ENCODE results near the gene MYRIP. TPM values are rescaled to one million over a fixed set of nuclear protein-coding genes. Genes with fewer than 3 reads are reported as not detected.

MYRIP gene
- polyA plus RNA-seq, 3 donors = not detected

DNA sequence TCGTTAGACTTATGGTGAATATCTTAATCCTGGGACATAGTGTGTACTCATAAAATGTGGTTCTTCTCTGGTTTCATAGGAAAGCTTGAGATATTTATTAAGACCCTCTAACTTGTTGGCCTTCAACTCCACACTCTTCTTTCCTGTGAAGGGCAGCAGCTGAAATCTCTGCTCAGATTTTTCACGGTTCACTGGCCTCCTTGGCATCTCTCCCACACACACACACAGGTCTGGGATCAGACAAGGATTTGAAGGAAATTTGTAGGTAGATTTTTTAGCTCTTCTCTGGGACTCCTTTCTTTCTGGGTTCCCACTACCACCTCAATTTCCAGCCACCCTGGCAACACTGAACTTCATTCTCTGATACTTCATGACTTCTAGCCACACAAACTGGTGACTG is 70.2 kb downstream of the MYRIP start:
- Mint-ChIP-seq H3K9me3 (peaks cover 3 to 18% (median 4%) of the 10 kb centered on the region in 7 donors), H3K27ac (no peak overlapping the region), H3K4me1 (no peaks in the 10 kb centered on the region), H3K27me3 (ENCODE audit: low read depth in 3 of 3) (peaks cover 0 to 5% (median 0%) of the 10 kb centered on the region in 3 donors), H3K36me3 (no peaks in the 10 kb centered on the region), H3K4me3 (no peak overlapping the region)
- no peaks in the 10 kb centered on the region for H3K27me3 ChIP-seq (ENCODE audit: control insufficient read depth in 2 of 2, insufficient read depth in 2 of 2, low read length in 2 of 2)
- H3K4me1 ChIP-seq (ENCODE audit: control insufficient read depth in 1 of 2, insufficient read depth in 2 of 2, low read length in 2 of 2) = no peaks in the 10 kb centered on the region
- intact Hi-C loops (cut with micrococcal nuclease) = no loop called here
- H4K20me1 ChIP-seq (ENCODE audit: insufficient read depth, low read length) = no peaks in the 10 kb centered on the region
- WGBS (ENCODE audit: insufficient coverage) = no CpG with 5 or more reads among the region's 2 CpGs
- H3K36me3 ChIP-seq (replicated peaks in 1 of 2; ENCODE audit: control insufficient read depth in 1 of 2, insufficient read depth in 2 of 2, low read length in 2 of 2) = no peaks in the 10 kb centered on the region
- H3K27ac ChIP-seq (ENCODE audit: low read depth in 1 of 2, low read length in 2 of 2) = no peak overlapping the region
- H3K4me3 ChIP-seq (replicated peaks in 1 of 3; ENCODE audit: low read depth in 2 of 3, low read length in 3 of 3) = no peak overlapping the region
- TF ChIP-seq, protein P1, sequence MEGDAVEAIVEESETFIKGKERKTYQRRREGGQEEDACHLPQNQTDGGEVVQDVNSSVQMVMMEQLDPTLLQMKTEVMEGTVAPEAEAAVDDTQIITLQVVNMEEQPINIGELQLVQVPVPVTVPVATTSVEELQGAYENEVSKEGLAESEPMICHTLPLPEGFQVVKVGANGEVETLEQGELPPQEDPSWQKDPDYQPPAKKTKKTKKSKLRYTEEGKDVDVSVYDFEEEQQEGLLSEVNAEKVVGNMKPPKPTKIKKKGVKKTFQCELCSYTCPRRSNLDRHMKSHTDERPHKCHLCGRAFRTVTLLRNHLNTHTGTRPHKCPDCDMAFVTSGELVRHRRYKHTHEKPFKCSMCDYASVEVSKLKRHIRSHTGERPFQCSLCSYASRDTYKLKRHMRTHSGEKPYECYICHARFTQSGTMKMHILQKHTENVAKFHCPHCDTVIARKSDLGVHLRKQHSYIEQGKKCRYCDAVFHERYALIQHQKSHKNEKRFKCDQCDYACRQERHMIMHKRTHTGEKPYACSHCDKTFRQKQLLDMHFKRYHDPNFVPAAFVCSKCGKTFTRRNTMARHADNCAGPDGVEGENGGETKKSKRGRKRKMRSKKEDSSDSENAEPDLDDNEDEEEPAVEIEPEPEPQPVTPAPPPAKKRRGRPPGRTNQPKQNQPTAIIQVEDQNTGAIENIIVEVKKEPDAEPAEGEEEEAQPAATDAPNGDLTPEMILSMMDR (IDR thresholded peaks at IDR 0.05) = no peak
- H3K4me2 ChIP-seq (replicated peaks; ENCODE audit: extremely low read depth, low read length, poor library complexity, severe bottlenecking) = no peak overlapping the region
- no peak overlapping the region for H3K9ac ChIP-seq (ENCODE audit: insufficient read depth, low read length, poor library complexity, severe bottlenecking)
- peaks cover 0 to 5% of the 10 kb centered on the region in 2 donors for H3K9me3 ChIP-seq (replicated peaks in 1 of 2; ENCODE audit: control insufficient read depth in 1 of 2, insufficient read depth in 1 of 2, low read length in 2 of 2)
- DNase-seq = no peak
- H3K79me2 ChIP-seq (ENCODE audit: insufficient read depth, low read length) = no peaks in the 10 kb centered on the region
- no peak overlapping the region for H2AFZ ChIP-seq (ENCODE audit: insufficient read depth, low read depth, low read length, poor library complexity, severe bottlenecking)

- no peaks in the 10 kb centered on the region for H3K79me2 ChIP-seq (ENCODE audit: insufficient read depth, low read length)
- Mint-ChIP-seq H3K36me3 (no peaks in the 10 kb centered on the region), H3K4me1 (no peaks in the 10 kb centered on the region)
Observed at GRCh38 chr3:39882111-39882510, 72.7 kb downstream of the MYRIP start.

More at GRCh38 chr3:39882111-39882510, 72.7 kb downstream of the MYRIP start:
- no peak overlapping the region for H3K4me2 ChIP-seq (replicated peaks; ENCODE audit: extremely low read depth, low read length, poor library complexity, severe bottlenecking)
- H4K20me1 ChIP-seq (ENCODE audit: insufficient read depth, low read length) = no peaks in the 10 kb centered on the region
- H3K36me3 ChIP-seq (replicated peaks in 1 of 2; ENCODE audit: control insufficient read depth in 1 of 2, insufficient read depth in 2 of 2, low read length in 2 of 2) = no peaks in the 10 kb centered on the region
- no peaks in the 10 kb centered on the region for H3K27me3 ChIP-seq (ENCODE audit: control insufficient read depth in 2 of 2, insufficient read depth in 2 of 2, low read length in 2 of 2)
- no peak overlapping the region for H3K9ac ChIP-seq (ENCODE audit: insufficient read depth, low read length, poor library complexity, severe bottlenecking)
- no peak for DNase-seq
- intact Hi-C loops (cut with micrococcal nuclease) = no loop called here
- H3K4me1 ChIP-seq (ENCODE audit: control insufficient read depth in 1 of 2, insufficient read depth in 2 of 2, low read length in 2 of 2) = no peaks in the 10 kb centered on the region
- H2AFZ ChIP-seq (ENCODE audit: insufficient read depth, low read depth, low read length, poor library complexity, severe bottlenecking) = no peak overlapping the region
- H3K4me3 Mint-ChIP-seq = no peak overlapping the region
- H3K27ac Mint-ChIP-seq = no peak overlapping the region
- H3K9me3 ChIP-seq (replicated peaks in 1 of 2; ENCODE audit: control insufficient read depth in 1 of 2, insufficient read depth in 1 of 2, low read length in 2 of 2) = peaks cover 0 to 5% of the 10 kb centered on the region in 2 donors
- H3K4me3 ChIP-seq (replicated peaks in 1 of 3; ENCODE audit: low read depth in 2 of 3, low read length in 3 of 3) = no peak overlapping the region
- peaks cover 2 to 20% (median 6%) of the 10 kb centered on the region in 7 donors for H3K9me3 Mint-ChIP-seq
- no CpG with 5 or more reads among the region's 1 CpG for WGBS (ENCODE audit: insufficient coverage)
- peaks cover 0 to 6% (median 0%) of the 10 kb centered on the region in 3 donors for H3K27me3 Mint-ChIP-seq (ENCODE audit: low read depth in 3 of 3)
- no peak overlapping the region for H3K27ac ChIP-seq (ENCODE audit: low read depth in 1 of 2, low read length in 2 of 2)
- TF ChIP-seq, protein P1 (IDR thresholded peaks at IDR 0.05) = no peak
